ENCODE data around the gene GDF7. TPM values are rescaled to one million over a fixed set of nuclear protein-coding genes. Genes with fewer than 3 reads are reported as not detected.

GDF7 gene
- polyA plus RNA-seq, 1 donor (not counting 4 experiments of a cell fraction or from before 2014, with no cell fraction given) = not detected

DNA sequence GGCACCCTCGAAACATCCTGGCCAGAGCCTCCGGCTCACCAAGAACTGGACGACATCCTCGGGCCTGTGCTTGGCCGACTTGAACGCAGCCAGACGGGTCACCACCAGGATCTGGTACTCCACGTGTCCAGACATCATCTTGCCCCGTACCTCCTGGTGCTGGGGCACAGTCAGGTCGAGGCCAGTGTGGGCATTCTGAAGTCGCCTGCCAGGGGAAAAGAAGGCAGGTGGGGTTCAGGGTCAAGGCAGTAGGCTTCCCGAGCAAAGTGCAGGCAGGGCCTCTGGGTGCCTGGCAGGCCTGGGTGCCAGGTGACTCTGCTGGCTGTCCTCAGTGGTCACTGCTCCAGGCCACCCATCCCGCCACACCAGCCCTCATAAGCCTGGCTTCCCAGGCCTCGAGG is 21.6 kb upstream of the GDF7 start:
- peaks cover 18% of the 10 kb centered on the region for H3K4me1 ChIP-seq (ENCODE audit: control insufficient read depth, extremely low read depth, insufficient read depth, low read length)
- H3K9me1 ChIP-seq (ENCODE audit: control insufficient read depth, extremely low read depth, insufficient read depth, low read length) = no peaks in the 10 kb centered on the region
- no peak overlapping the region for H3K27ac ChIP-seq (ENCODE audit: control insufficient read depth, insufficient read depth, low read length)
- no peak overlapping the region for H3K4me2 ChIP-seq (ENCODE audit: control insufficient read depth, extremely low read depth, insufficient read depth, low read depth, low read length)
- H3K9me3 ChIP-seq (ENCODE audit: control insufficient read depth, low read depth, low read length) = no peaks in the 10 kb centered on the region
- H4K20me1 ChIP-seq (ENCODE audit: control insufficient read depth, extremely low read depth, insufficient read depth, low read length) = no peaks in the 10 kb centered on the region
- no peak overlapping the region for H3K9ac ChIP-seq (ENCODE audit: control insufficient read depth, extremely low read depth, insufficient read depth, low read length)
- H2AFZ ChIP-seq (ENCODE audit: control insufficient read depth, low read length) = no peak overlapping the region
- no peak for FAIRE-seq
- H3K79me2 ChIP-seq (ENCODE audit: control insufficient read depth, insufficient read depth, low read length) = peaks cover 25% of the 10 kb centered on the region
- no peak for TF ChIP-seq EZH2 (IDR thresholded peaks at IDR 0.05; ENCODE audit: low read length)
- TF ChIP-seq, protein P1, sequence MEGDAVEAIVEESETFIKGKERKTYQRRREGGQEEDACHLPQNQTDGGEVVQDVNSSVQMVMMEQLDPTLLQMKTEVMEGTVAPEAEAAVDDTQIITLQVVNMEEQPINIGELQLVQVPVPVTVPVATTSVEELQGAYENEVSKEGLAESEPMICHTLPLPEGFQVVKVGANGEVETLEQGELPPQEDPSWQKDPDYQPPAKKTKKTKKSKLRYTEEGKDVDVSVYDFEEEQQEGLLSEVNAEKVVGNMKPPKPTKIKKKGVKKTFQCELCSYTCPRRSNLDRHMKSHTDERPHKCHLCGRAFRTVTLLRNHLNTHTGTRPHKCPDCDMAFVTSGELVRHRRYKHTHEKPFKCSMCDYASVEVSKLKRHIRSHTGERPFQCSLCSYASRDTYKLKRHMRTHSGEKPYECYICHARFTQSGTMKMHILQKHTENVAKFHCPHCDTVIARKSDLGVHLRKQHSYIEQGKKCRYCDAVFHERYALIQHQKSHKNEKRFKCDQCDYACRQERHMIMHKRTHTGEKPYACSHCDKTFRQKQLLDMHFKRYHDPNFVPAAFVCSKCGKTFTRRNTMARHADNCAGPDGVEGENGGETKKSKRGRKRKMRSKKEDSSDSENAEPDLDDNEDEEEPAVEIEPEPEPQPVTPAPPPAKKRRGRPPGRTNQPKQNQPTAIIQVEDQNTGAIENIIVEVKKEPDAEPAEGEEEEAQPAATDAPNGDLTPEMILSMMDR (optimal IDR thresholded peaks at IDR 0.05 in 1 of 3, IDR thresholded peaks at IDR 0.05 in 1 of 3, conservative IDR thresholded peaks at IDR 0.05 in 1 of 3; ENCODE audit: extremely low read depth in 1 of 3, insufficient read depth in 2 of 3, low read length in 3 of 3) = no peak
- H3K36me3 ChIP-seq (ENCODE audit: control insufficient read depth in 2 of 2, extremely low read depth in 1 of 2, insufficient read depth in 2 of 2, low read length in 2 of 2) = peaks cover 12 to 18% of the 10 kb centered on the region in 2 experiments
- no peaks in the 10 kb centered on the region for H3K27me3 ChIP-seq (ENCODE audit: control insufficient read depth, extremely low read depth, insufficient read depth, low read length)
- H3K4me3 ChIP-seq (ENCODE audit: control insufficient read depth in 2 of 3, extremely low read depth in 1 of 3, insufficient read depth in 2 of 3, low read depth in 1 of 3, low read length in 3 of 3) = no peak overlapping the region
- dilution Hi-C loops (cut with MboI; ENCODE audit: extremely low pct_ligation_motif_present, low sequenced_read_pairs) = no loop called here
- no peak for DNase-seq (ENCODE audit: low read depth, low spot score)

DNA sequence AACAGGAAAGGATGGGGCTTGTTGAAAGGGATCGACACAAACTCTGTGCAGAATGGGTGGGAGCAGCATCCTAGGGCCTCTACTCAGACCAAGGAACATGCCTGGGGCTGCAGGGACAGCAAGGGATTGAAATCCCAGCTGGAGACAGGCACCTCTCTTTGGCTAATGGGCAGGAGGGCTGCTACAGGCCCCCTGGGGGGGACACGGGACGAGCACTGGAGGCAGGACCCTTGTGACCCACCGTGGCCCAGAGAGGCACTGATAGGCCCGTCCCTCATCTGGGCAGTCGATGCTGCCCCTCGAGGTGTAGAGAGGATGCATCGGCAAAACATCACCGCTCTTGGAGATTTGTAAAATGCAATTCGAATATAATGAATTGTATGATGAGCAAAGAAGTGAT is 21.2 kb upstream of the GDF7 start:
- no peak overlapping the region for H3K4me2 ChIP-seq (ENCODE audit: control insufficient read depth, extremely low read depth, insufficient read depth, low read depth, low read length)
- peaks cover 18% of the 10 kb centered on the region for H3K4me1 ChIP-seq (ENCODE audit: control insufficient read depth, extremely low read depth, insufficient read depth, low read length)
- dilution Hi-C loops (cut with MboI; ENCODE audit: extremely low pct_ligation_motif_present, low sequenced_read_pairs) = no loop called here

More for the DNA sequence above, 21.2 kb upstream of the GDF7 start:
- H3K79me2 ChIP-seq (ENCODE audit: control insufficient read depth, insufficient read depth, low read length) = peaks cover 28% of the 10 kb centered on the region
- no peaks in the 10 kb centered on the region for H3K9me1 ChIP-seq (ENCODE audit: control insufficient read depth, extremely low read depth, insufficient read depth, low read length)
- H3K9ac ChIP-seq (ENCODE audit: control insufficient read depth, extremely low read depth, insufficient read depth, low read length) = no peak overlapping the region
- no peaks in the 10 kb centered on the region for H4K20me1 ChIP-seq (ENCODE audit: control insufficient read depth, extremely low read depth, insufficient read depth, low read length)
- H2AFZ ChIP-seq (ENCODE audit: control insufficient read depth, low read length) = no peak overlapping the region
- no peak overlapping the region for H3K4me3 ChIP-seq (ENCODE audit: control insufficient read depth in 2 of 3, extremely low read depth in 1 of 3, insufficient read depth in 2 of 3, low read depth in 1 of 3, low read length in 3 of 3)
- H3K36me3 ChIP-seq (ENCODE audit: control insufficient read depth in 2 of 2, extremely low read depth in 1 of 2, insufficient read depth in 2 of 2, low read length in 2 of 2) = peaks cover 12 to 14% of the 10 kb centered on the region in 2 experiments
- no peaks in the 10 kb centered on the region for H3K9me3 ChIP-seq (ENCODE audit: control insufficient read depth, low read depth, low read length)
- H3K27ac ChIP-seq (ENCODE audit: control insufficient read depth, insufficient read depth, low read length) = no peak overlapping the region
- no peak for FAIRE-seq
- no peak for DNase-seq (ENCODE audit: low read depth, low spot score)
- no peaks in the 10 kb centered on the region for H3K27me3 ChIP-seq (ENCODE audit: control insufficient read depth, extremely low read depth, insufficient read depth, low read length)
- TF ChIP-seq, protein P1 (optimal IDR thresholded peaks at IDR 0.05 in 1 of 3, IDR thresholded peaks at IDR 0.05 in 1 of 3, conservative IDR thresholded peaks at IDR 0.05 in 1 of 3; ENCODE audit: extremely low read depth in 1 of 3, insufficient read depth in 2 of 3, low read length in 3 of 3) = no peak
- no peak for TF ChIP-seq EZH2 (IDR thresholded peaks at IDR 0.05; ENCODE audit: low read length)
